ENCODE results near the gene ASMTL.
"Not testable (repeated sequence)": the region's sequence is repeated elsewhere in the genome, so short reads cannot be mapped to it uniquely, and the experiment has no call there.

GRCh38 chrX:1482530-1482928 lies 29.8 kb upstream of the ASMTL start:
- not testable (repeated sequence) for TF ChIP-seq EZH2 (IDR thresholded peaks at IDR 0.05; ENCODE audit: insufficient read depth, poor library complexity, severe bottlenecking); EZH2phosphoT487 (IDR thresholded peaks at IDR 0.05; ENCODE audit: insufficient read depth, low read depth)
